NCI-H2171 (cell line): Measurements from ENCODE around the gene C1orf21.

Experiments
- DNase-seq: peaks from one replicate; lab custom pipeline; 2025; lab: John Stamatoyannopoulos, UW

The C1orf21 gene

DNA sequence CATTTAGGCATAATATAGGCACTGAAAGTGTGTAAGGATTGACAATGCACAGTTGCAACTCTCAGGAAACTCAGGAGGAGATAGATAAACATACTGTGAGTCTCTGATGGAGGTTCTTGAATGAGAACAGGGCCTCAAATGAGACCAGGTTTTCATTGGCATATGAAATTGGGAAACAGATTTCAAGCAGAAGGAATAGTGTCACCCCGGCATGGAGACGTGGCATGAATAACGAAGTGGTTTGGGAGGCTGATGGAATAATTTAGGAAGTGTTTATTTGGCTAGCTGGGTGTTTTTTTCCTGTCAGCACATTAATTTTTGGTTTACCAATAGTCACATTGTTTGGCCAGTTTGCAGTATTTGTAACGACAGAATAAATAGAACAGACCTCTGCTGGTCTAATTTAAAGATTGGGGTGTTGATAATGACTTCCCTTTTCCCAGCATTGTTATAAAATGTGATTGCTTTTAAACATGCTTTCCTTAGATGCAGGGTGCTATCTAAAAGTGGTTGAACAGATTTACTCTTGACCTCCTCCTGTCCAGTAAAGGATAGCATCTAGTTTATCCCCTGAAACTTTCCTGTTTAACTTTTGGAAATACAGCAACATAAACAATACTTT, 132.0 kb downstream of the C1orf21 start:
- DNase-seq = no peak

DNA sequence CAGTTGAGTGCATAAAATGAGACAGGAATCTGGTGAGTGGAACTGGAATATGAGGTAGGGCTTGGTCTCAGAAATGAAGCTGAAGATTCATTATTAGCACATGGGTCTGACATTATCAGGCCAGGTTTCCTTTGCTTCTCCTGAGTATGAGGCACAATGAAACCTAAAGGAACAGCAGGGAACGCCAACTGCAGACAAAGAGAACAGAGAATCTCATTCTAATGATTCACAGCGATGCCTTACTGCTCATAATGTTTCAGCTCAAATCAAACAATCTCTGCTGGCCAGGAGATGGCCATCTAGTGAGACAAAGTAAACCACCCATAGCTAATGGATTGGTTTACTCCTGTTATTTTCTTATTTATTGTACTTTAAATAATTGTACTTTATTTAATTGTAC, 133.5 kb downstream of the C1orf21 start:
- DNase-seq = no peak

DNA sequence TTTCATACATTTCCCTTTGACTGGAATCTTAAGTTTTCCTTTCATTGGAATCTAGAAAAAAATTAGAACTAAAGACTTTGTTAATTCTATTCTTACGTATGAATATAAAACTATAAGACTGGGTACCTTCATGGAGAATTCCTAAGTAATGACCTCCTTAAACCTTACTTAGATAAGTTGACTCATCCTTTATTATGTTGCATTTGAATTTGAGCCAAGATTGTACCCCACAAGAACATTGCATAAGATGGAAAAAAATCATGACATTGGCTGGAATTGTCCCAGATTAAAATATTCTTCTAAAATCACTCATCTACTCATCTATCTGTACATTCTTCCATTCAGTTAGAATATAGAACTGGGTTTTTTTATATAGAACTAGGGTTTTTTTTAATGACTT, 137.4 kb downstream of the C1orf21 start:
- DNase-seq = no peak

- no peak for DNase-seq
Observed at GRCh38 chr1:184527402-184527801, 140.6 kb downstream of the C1orf21 start.

DNA sequence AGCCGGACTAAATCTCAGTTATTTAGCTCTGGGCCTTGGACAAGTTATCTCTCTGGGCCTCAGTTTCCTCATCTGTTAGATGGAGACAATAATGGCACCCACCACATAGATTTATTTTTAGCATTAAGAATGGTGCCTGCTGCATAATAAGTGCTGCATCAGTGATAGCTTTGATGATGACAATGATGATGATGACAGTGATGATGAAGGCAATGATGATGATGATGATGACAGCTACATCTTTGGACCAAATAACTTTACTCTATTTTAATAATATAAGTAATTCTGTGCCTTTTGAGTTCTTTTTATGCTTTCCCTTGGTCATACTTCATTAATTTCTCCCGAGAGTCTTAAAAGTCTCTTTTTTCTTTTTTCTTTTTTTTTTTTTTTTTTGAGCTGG, 143.4 kb downstream of the C1orf21 start:
- no peak for DNase-seq

- no peak for DNase-seq
Observed at GRCh38 chr1:184531296-184531695, 144.5 kb downstream of the C1orf21 start.

- no peak for DNase-seq
Observed at GRCh38 chr1:184532199-184532598, 145.4 kb downstream of the C1orf21 start.

DNA sequence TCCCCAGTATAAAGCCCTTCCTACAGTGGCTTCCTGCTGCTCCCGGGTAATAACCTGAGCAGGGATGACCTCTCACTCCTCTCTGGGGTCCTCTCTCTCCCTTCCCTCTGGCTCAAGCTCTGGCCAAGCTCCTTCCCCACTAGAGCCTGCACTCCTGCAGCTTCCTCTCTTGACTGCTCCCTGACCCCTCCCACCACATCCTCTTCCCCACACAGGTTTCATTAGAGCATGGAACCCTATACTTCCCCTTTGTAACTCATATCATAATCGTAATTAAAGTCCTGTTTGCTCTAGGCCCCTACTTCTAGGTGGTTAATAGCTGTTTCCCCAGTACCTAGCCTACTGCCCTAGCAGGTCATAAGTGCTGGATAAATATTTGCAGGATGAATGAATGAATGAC, 146.2 kb downstream of the C1orf21 start:
- DNase-seq = no peak

GRCh38 chr1:184533915-184534314, 147.1 kb downstream of the C1orf21 start:
- no peak for DNase-seq

GRCh38 chr1:184534690-184535089, 147.9 kb downstream of the C1orf21 start:
- no peak for DNase-seq

- no peak for DNase-seq
Observed at GRCh38 chr1:184535191-184535970, 148.6 kb downstream of the C1orf21 start.

DNA sequence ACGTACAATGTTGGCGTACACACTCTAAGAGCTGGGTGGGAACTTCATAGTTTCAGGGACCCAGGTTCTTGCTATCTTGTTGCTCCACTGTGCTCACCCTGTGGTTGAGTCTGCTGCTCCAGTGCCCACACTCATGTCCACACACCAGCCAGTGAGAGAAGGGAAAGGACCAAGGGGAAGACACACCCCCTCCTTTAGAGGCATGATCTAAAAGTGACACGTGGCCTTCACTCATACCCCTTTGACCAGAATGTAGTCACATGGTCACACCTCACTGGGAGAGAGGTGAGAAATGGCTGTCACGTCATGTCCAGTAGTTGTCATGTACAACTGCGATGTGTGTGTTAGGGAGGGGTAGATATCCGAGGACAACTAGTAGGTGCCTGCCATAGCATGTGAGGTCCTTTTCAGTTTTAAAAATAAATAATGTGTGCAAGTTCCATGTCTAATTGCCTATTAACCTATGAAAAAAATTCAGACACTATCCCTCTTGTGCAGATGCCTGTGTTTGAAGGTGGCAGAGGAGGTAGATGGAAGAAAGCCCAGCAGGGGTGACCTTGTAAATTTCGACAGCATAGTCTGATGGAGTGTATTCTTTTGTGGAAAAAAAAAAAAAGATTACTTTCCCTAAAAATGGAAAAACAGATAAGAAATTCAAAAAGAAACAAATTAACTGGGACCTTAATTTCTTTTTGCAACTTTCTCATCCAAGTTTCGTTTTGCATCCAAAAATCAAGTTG, 149.6 kb downstream of the C1orf21 start:
- DNase-seq = no peak

GRCh38 chr1:184539580-184539979, 152.8 kb downstream of the C1orf21 start:
- no peak for DNase-seq

DNA sequence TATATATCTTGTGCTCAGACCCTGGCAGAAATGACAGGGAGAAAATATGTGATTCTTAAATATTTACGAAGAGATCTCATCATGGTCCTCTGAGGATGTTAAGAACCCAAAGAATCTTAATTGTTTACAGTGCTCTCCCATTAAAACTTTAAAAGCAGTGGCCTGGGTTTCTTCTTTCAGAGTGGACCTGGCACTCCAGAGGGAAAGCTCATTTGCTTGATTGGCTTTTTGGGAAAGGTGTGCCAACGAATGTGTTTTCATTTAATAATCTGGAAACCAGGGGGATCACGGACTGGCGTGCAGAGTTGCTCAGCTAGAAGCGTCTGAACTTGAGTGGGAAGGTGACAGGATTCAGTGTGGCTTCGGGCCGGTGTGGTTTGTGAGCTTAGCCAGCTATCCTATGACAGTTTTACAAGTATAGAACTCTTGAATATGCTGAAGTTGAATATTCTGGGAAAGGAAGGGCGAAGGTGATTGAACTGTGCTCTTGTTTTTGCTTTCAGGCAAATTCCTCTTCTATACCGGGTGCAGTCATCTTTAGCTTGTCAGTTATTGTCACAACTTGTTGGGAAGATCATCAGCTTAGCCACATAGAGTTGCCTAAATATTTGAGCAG, 154.8 kb downstream of the C1orf21 start:
- no peak for DNase-seq

- no peak for DNase-seq
Observed at GRCh38 chr1:184542291-184542690, 155.5 kb downstream of the C1orf21 start.

DNA sequence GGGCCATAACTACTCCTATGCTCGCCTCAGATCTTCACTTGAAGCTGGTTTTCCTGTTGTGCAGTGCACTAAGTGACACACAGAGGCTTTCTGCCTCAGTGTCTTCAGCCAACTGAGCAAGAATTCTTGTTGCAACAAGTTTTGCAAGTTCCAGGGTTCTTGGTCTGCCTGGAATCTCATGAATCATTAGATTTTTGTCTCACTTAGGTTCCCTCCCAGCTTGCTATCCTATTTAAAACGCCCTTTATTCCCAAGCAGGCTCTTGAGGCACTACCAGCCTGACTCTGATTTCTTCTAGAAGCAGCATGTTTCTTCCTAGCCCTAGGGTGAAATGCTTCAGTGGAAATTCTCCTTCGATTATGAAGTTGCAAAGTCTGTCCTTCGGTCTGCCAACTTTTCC, 158.8 kb downstream of the C1orf21 start:
- no peak for DNase-seq

GRCh38 chr1:184552446-184552845, 165.6 kb downstream of the C1orf21 start:
- DNase-seq = no peak

DNA sequence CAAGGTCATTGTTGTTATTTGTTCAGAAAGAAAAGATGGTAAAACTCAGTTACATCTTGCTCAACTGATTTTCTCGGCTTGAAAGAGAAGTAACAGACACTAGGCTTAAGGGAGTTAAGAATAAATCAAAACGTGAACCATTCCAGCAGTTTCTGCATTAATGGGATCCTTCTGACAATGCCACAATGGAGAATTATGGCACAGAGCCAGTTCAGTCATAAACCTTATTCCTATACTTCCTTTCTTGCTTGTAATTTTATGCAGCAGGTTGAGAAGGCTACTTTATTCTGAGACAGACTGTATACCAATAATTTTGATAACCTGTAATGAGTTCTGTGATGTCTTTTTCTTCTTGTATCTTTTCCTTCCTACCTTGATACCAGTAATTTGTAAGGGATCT, 167.0 kb downstream of the C1orf21 start:
- no peak for DNase-seq

DNA sequence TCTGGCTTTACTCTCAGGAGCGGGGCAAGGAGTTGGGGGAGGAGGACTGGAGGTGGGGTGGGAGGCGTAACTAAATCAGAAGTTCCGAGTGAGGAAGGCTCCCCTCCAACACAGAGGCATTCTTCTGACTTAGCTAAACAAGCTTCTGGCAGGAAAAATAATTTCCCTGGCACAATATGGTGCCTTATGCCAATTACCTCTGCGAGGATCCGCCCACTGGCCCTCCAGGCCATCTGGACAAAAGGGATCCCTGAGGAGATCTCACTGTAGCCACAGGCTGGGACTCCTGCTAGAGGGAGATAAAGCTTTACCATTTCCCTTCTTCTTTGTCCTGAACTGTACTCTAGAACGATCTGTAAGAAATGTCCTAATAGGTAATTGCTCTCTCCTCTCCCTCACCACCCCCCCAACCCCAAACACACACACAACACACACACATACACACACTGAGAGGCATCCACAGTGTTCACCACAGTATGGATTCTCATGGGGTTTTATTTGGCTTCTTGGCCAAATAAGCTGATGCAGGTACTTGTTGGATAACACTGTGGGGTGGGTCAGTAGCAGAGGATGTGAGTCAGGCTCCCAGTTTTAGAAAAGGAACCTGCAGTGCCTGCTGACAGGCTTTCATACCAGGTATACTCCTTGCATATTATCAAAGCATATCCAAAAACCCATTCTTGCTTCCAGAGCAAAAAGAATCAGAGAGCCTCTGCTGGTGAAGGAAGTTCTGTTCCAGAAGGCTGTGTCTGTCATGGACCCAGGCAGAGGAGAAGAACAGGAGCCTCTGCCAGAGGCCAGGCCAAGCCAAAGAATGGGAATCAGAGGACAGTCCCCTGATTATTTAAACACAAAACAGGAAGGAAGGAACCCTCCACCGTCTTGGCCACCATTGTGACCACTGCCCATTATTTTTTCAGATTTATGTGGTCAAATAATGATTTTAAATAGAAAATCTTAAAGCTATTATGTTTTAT, 169.1 kb downstream of the C1orf21 start:
- DNase-seq = peak; percentile 33

DNA sequence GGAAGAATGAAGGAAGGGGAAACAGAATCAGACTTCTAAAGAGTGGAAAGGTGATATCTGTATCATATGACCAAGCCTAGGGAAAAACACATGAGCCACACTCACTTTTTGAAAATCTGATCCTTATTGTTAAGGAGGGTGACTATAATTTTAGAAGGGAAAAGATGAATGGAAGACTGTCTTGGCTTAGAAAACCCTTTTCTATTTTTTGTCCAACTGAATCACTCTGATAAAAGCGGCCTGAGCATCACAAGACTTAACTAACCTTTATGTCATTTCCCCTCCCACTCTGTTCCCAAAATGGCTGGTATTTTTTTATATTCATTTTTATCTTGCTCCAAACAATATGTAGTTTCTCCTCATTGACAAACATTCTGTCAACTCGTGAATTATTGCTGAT, 169.8 kb downstream of the C1orf21 start:
- DNase-seq = no peak
